PC-9 (cell line): ENCODE measurements around the gene NBPF3. TPM values are rescaled to one million over a fixed set of nuclear protein-coding genes. Genes with fewer than 3 reads are reported as not detected.
A peak's percentile ranks its signal among the peaks of the same experiment; 100 is the strongest.

Experiments
- Bru-seq: library from RNA; stranded (reverse); fragments of 400-500 nt; gene quantifications from one replicate; lab custom pipeline; 2021; lab: Mats Ljungman, UMichigan
- BruChase-seq, 2 experiments: library from RNA; stranded (reverse); fragments of 400-500 nt; gene quantifications; one replicate each; lab custom pipeline; 2021; lab: Mats Ljungman, UMichigan
- BruUV-seq: library from RNA; stranded (reverse); fragments of 400-500 nt; replicated peaks from 2 replicates; lab custom pipeline; 2021; lab: Mats Ljungman, UMichigan
- CTCF ChIA-PET: fragments of 300-600 bp; sonication (Branson Sonifier 250); formaldehyde crosslinking; loops from one replicate; lab custom pipeline; 2022; ENCODE audit warnings: antibody characterized with exemption; lab: Charles Lee
- POLR2A ChIA-PET: fragments of 300-600 bp; sonication (Branson Sonifier 250); formaldehyde crosslinking; loops from one replicate; lab custom pipeline; 2022; ENCODE audit warnings: antibody characterized with exemption; ENCODE audit not compliant: unreplicated experiment; lab: Charles Lee
- DNase-seq, 2 experiments: peaks; one replicate each; pipeline versions ENCODE4 v3.0.0 to v3.0.0-alpha.2; 2015 to 2022; ENCODE audit warnings: mixed read lengths in 1 of 2
- H2AFZ ChIP-seq: fragments of 200-600 bp; sonication (generic); 2 replicates; pipeline ENCODE4 v1.8.1; 2017; ENCODE audit warnings: antibody characterized with exemption
- H3F3A ChIP-seq: fragments of 200-600 bp; sonication (generic); 2 replicates; pipeline ENCODE4 v1.8.1; 2017; ENCODE audit warnings: antibody characterized with exemption, mild to moderate bottlenecking, low read depth; ENCODE audit not compliant: insufficient read depth
- H3K27ac ChIP-seq: fragments of 200-600 bp; sonication (generic); 2 replicates; pipeline ENCODE4 v1.6.1; 2016; ENCODE audit warnings: mixed run types
- H3K27me3 ChIP-seq: fragments of 200-600 bp; sonication (generic); 2 replicates; pipeline ENCODE4 v1.6.1; 2016; ENCODE audit warnings: low read depth, mixed run types; ENCODE audit not compliant: insufficient read depth
- H3K36me3 ChIP-seq: fragments of 200-600 bp; sonication (generic); 2 replicates; pipeline ENCODE4 v1.6.1; 2016; ENCODE audit warnings: low read depth, mixed run types
- H3K4me1 ChIP-seq: fragments of 200-600 bp; sonication (generic); replicated peaks from 2 replicates; pipeline ENCODE4 v1.6.1; 2016; ENCODE audit warnings: mixed run types; ENCODE audit not compliant: insufficient read depth
- H3K4me2 ChIP-seq: fragments of 200-600 bp; sonication (generic); 2 replicates; pipeline ENCODE4 v1.6.1; 2017; ENCODE audit warnings: mixed run types
- H3K4me3 ChIP-seq: fragments of 200-600 bp; sonication (generic); 2 replicates; pipeline ENCODE4 v1.6.1; 2016; ENCODE audit warnings: mixed run types
- H3K79me2 ChIP-seq: fragments of 200-600 bp; sonication (generic); 2 replicates; pipeline ENCODE4 v1.6.1; 2017; ENCODE audit warnings: low read depth, mixed run types
- H3K9me2 ChIP-seq: fragments of 200-600 bp; sonication (generic); 2 replicates; pipeline ENCODE4 v1.8.1; 2017; ENCODE audit warnings: mild to moderate bottlenecking; ENCODE audit not compliant: insufficient read depth
- H3K9me3 ChIP-seq: fragments of 200-600 bp; sonication (generic); 2 replicates; pipeline ENCODE4 v1.8.1; 2016; ENCODE audit warnings: low read depth; ENCODE audit not compliant: insufficient read depth
- H4K20me1 ChIP-seq: fragments of 200-600 bp; sonication (generic); 2 replicates; pipeline ENCODE4 v1.8.1; 2017; ENCODE audit not compliant: insufficient read depth
- EZH2 ChIP-seq: fragments of 200-600 bp; sonication (generic); IDR thresholded peaks from 2 replicates; pipeline ENCODE4 v1.8.0; 2017; ENCODE audit warnings: antibody characterized with exemption, low read depth
- intact Hi-C: fragments of 100-400 bp; cut with micrococcal nuclease; formaldehyde crosslinking; loops from one replicate; pipeline ENCODE4 v1.10.0; 2022; ENCODE audit not compliant: unreplicated experiment
- long read RNA-seq: library from polyadenylated mRNA; stranded (forward); transcript quantifications from one replicate; pipeline ENCODE4 v2.0.0, GENCODE V29; 2022
- total RNA-seq: library from RNA; stranded (reverse); gene quantifications from 2 replicates; pipeline ENCODE4 v1.2.3, GENCODE V29; 2021
- TF ChIP-seq, protein P1 (sequence below): fragments of 200-600 bp; sonication (generic); conservative IDR thresholded peaks from 2 replicates; pipeline ENCODE4 v1.6.1; 2017; ENCODE audit warnings: mixed run types, antibody characterized with exemption, mild to moderate bottlenecking, moderate library complexity

The NBPF3 gene, protein sequence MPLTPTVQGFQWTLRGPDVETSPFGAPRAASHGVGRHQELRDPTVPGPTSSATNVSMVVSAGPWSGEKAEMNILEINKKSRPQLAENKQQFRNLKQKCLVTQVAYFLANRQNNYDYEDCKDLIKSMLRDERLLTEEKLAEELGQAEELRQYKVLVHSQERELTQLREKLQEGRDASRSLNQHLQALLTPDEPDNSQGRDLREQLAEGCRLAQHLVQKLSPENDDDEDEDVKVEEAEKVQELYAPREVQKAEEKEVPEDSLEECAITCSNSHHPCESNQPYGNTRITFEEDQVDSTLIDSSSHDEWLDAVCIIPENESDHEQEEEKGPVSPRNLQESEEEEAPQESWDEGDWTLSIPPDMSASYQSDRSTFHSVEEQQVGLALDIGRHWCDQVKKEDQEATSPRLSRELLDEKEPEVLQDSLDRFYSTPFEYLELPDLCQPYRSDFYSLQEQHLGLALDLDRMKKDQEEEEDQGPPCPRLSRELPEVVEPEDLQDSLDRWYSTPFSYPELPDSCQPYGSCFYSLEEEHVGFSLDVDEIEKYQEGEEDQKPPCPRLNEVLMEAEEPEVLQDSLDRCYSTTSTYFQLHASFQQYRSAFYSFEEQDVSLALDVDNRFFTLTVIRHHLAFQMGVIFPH
- total RNA-seq (19.2 and 23.6 TPM in 2 replicates), Bru-seq, nascent RNA (percentile 60 among the genes with signal in this experiment), BruChase-seq, experiment 1, labeled RNA remaining after a 2-hour chase (percentile 71 among the genes with signal in this experiment), BruChase-seq, experiment 2, labeled RNA remaining after a 6-hour chase (percentile 62 among the genes with signal in this experiment)
- long read RNA-seq, full-length matches to known transcripts, result 8 of 25 reads
- long read RNA-seq, partial matches to known transcripts, result 2 of 25 reads
- long read RNA-seq, other reads (novel, unspliced or antisense), result 15 of 25 reads

DNA sequence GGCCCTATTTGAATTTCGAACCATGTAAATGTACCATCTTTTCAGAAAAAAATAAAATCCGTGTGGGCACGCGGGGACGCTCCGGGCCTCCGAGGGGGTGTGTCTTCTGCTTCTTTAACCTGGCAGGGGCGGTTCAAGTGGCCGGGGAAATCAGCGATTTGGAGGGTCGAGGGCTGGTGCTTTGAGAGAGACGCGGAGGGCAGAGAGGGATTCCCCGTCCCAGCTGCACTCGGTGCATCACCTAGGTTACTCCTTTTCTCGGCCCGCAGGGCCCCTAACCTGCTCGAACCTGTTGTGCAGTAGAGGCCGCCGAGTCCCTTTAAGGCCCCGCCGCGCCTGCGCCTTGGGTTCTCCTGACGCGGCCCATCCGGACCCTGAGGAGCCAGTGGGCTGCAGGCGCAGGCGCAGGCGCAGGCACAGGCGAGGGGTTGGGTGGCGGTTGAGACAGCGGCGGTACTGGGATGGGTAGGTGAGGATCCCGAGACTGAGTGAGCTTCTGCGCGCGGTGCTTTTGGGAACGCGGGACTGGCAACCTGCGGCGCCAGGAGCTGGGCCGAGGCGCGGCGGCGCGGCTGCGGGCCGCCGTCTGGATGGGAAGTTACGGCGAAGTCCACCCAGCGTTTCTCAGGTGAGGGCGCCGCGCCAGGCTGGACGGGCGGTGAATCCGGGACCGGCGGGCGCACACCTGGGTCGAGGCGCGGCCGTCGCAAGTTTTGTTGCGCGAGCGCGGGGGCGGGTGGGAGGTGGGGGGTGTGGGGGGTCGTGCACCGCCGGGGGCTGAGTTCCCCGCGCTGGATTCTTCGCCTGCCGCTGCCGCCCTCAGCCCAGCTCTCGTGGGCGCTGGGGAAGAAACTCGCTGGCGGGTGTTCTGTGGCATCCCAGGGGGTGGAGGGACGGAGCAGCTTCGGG, at the start of gene NBPF3:
Gene NBPF3, plus strand, starts transcription at position 417 of the 909 bp plus-strand sequence. CDS start 4,950 bp downstream, outside the sequence.
- no peak for TF ChIP-seq EZH2
- TF ChIP-seq, protein P1, sequence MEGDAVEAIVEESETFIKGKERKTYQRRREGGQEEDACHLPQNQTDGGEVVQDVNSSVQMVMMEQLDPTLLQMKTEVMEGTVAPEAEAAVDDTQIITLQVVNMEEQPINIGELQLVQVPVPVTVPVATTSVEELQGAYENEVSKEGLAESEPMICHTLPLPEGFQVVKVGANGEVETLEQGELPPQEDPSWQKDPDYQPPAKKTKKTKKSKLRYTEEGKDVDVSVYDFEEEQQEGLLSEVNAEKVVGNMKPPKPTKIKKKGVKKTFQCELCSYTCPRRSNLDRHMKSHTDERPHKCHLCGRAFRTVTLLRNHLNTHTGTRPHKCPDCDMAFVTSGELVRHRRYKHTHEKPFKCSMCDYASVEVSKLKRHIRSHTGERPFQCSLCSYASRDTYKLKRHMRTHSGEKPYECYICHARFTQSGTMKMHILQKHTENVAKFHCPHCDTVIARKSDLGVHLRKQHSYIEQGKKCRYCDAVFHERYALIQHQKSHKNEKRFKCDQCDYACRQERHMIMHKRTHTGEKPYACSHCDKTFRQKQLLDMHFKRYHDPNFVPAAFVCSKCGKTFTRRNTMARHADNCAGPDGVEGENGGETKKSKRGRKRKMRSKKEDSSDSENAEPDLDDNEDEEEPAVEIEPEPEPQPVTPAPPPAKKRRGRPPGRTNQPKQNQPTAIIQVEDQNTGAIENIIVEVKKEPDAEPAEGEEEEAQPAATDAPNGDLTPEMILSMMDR, result no peak
- POLR2A ChIA-PET, result interaction anchor here (0.6 to 0.7 kb wide), 3 partner anchors 222 to 689 kb away, joined by 4 to 5 read pairs (median 4); no protein-coding TSS in a partner anchor
- intact Hi-C loops, result no loop called here

DNA sequence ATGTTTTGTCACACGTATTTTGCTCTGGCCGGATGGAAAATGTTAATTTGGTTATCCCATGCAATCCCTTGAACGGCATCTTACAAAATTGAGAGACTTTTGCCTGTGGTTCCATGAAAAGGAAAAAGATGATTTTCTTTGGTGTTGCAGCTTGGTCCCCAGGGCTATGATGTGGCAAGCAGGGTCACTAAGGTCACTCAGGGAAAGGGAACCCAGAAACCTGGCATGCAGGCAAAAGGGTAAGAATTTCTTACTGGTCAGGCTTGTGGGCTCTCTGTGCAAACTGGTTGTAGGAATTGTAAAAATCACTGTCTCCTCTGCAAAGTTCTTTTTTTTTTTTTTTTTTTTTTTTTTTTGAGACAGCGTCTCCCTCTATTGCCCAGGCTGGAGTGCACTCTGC, 48.4 kb upstream of the NBPF3 start:
- Histone ChIP-seq H3F3A (no peaks in the 10 kb centered on the region), H3K79me2 (no peaks in the 10 kb centered on the region), H3K4me2 (peak overlapping the region; percentile 28; the same call in 1 of the 2 replicates), H3K36me3 (no peaks in the 10 kb centered on the region), H3K4me3 (no peak overlapping the region), H4K20me1 (no peaks in the 10 kb centered on the region), H3K27ac (no peak overlapping the region), H3K4me1 (peaks cover 4% of the 10 kb centered on the region), H2AFZ (no peak overlapping the region), H3K27me3 (no peaks in the 10 kb centered on the region), H3K9me2 (no peaks in the 10 kb centered on the region), H3K9me3 (no peaks in the 10 kb centered on the region)
- CTCF ChIA-PET, result interaction anchor here (0.5 kb wide), 1 partner anchor 24 kb away, joined by 4 read pairs; no protein-coding TSS in a partner anchor
- no peak for DNase-seq
- intact Hi-C loops, result no loop called here
- no TSS peak for BruUV-seq
- no peak for TF ChIP-seq EZH2
- TF ChIP-seq, protein P1, result no peak
- POLR2A ChIA-PET, result no interaction called here

More for the DNA sequence above, at the start of gene NBPF3:
- Histone ChIP-seq H3K9me2 (no peaks in the 10 kb centered on the region), H4K20me1 (no peaks in the 10 kb centered on the region), H3K9me3 (no peaks in the 10 kb centered on the region), H3F3A (no peaks in the 10 kb centered on the region), H2AFZ (peak within 1 kb of the TSS; percentile 84), H3K4me1 (peaks cover 7% of the 10 kb centered on the region), H3K4me2 (peak within 1 kb of the TSS; percentile 92), H3K27me3 (no peaks in the 10 kb centered on the region), H3K79me2 (0 out of 2 replicates have a peak, but pooled peaks cover 13% of the 10 kb centered on the region), H3K4me3 (peak within 1 kb of the TSS; percentile 57), H3K36me3 (no peaks in the 10 kb centered on the region), H3K27ac (no peak within 1 kb of the TSS)
- CTCF ChIA-PET, result no interaction called here
- no TSS peak for BruUV-seq
- peak; percentile 80 to 93 for DNase-seq
